Body of pancreas (tissue), 4 donors: Measurements from ENCODE around the gene HNRNPM. TPM values are rescaled to one million over a fixed set of nuclear protein-coding genes. Genes with fewer than 3 reads are reported as not detected.
"Not testable (repeated sequence)": the region's sequence is repeated elsewhere in the genome, so short reads cannot be mapped to it uniquely, and the experiment has no call there.

ENCODE experiments used
- ATAC-seq: fragments of 150-250 bp; one replicate; pipeline ENCODE4 v1.9.1; 2016
- DNase-seq, 4 donors: peaks; one replicate each; pipeline ENCODE4 v3.0.0-alpha.2; 2019
- H3K27ac ChIP-seq, 4 donors: fragments of 200-600 bp; sonication (generic); 1 replicate in 3 of 4; 2 replicates in 1 of 4; pipeline versions ENCODE4 v1.5.1 to v1.6.1; 2016 to 2019; ENCODE audit warnings: mild to moderate bottlenecking in 1 of 4, mixed read lengths in 1 of 4, moderate library complexity in 1 of 4
- H3K27me3 ChIP-seq, 2 donors: fragments of 200-600 bp; sonication (generic); one replicate each; pipeline ENCODE4 v1.6.0; 2016; ENCODE audit warnings: mild to moderate bottlenecking in 1 of 2
- H3K36me3 ChIP-seq, 2 donors: fragments of 200-600 bp; sonication (generic); replicated peaks in 1 of 2; 2 replicates each; pipeline ENCODE4 v1.5.1; 2016; ENCODE audit warnings: low read depth in 2 of 2; ENCODE audit not compliant: insufficient read depth in 1 of 2
- H3K4me1 ChIP-seq: fragments of 200-600 bp; sonication (generic); one replicate; pipeline ENCODE4 v1.6.0; 2016
- H3K4me3 ChIP-seq, 2 donors: fragments of 200-600 bp; sonication (generic); 1 replicate in 1 of 2; 2 replicates in 1 of 2; pipeline ENCODE4 v1.5.1; 2016 to 2019
- H3K9me3 ChIP-seq, 3 donors: fragments of 200-600 bp; sonication (generic); 1 replicate in 2 of 3; 2 replicates in 1 of 3; pipeline ENCODE4 v1.5.1; 2016
- POLR2A ChIP-seq, 3 donors: fragments of 450-650 bp; IDR thresholded peaks; one replicate each; pipeline ENCODE4 v1.6.1; 2016; ENCODE audit warnings: antibody characterized with exemption in 3 of 3, mild to moderate bottlenecking in 2 of 3
- WGBS, 2 donors: methylation state at CpG; one replicate each; pipeline ENCODE4 v1.1.5; 2017; 5-methylcytosine and 5-hydroxymethylcytosine counted together
- intact Hi-C: fragments of 100-400 bp; cut with DNase I; formaldehyde crosslinking; loops from one replicate; pipeline ENCODE4 v1.15.1; 2023
- total RNA-seq, 2 donors: library from RNA; depleted of rRNA; stranded (reverse); fragments of >200 nt; gene quantifications; one replicate each; pipeline ENCODE4 v1.1.0, GENCODE V29; 2016
- TF ChIP-seq, protein P1 (sequence below), 7 experiments: fragments of 450-650 bp in 4 of 7; fragments of 200-600 bp in 3 of 7; sonication (generic) in 3 of 7; IDR thresholded peaks; one replicate each; pipeline ENCODE4 v1.5.1; 2016 to 2019; ENCODE audit warnings: antibody characterized with exemption in 7 of 7

HNRNPM gene
- total RNA-seq, 2 donors from 2014 or later, result 64.9 to 146 TPM

- no peak overlapping the region for H3K27ac ChIP-seq
Observed at GRCh38 chr19:8430650-8431049, 14.1 kb upstream of the HNRNPM start.

DNA sequence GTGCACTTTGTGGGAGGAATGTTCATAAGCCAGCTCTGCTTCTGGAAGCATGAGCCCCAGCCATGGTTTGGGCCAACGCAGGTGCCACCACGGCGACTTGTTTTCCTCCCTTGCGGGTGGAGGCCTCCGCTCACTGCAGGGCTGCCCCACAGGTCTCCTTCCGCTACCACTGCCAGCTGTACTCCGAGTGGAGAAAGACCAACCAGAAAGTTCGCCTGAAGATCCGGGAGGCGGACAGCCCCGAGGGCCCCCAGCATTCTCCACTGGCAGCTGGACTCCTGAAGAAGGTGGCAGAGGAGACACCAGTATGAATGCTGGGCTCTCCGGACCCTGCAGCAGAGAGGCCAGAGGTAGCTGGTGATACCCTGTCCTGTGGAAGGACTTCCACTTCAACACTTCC lies 6.5 kb upstream of the HNRNPM start:
- DNase-seq, result no peak
- Histone ChIP-seq H3K9me3 (no peaks in the 10 kb centered on the region), H3K4me1 (peaks cover 12% of the 10 kb centered on the region), H3K4me3 (no peak overlapping the region), H3K36me3 (no peaks in the 10 kb centered on the region), H3K27me3 (no peaks in the 10 kb centered on the region), H3K27ac (no peak overlapping the region)
- intact Hi-C loops, result no loop called here
- TF ChIP-seq, protein P1, sequence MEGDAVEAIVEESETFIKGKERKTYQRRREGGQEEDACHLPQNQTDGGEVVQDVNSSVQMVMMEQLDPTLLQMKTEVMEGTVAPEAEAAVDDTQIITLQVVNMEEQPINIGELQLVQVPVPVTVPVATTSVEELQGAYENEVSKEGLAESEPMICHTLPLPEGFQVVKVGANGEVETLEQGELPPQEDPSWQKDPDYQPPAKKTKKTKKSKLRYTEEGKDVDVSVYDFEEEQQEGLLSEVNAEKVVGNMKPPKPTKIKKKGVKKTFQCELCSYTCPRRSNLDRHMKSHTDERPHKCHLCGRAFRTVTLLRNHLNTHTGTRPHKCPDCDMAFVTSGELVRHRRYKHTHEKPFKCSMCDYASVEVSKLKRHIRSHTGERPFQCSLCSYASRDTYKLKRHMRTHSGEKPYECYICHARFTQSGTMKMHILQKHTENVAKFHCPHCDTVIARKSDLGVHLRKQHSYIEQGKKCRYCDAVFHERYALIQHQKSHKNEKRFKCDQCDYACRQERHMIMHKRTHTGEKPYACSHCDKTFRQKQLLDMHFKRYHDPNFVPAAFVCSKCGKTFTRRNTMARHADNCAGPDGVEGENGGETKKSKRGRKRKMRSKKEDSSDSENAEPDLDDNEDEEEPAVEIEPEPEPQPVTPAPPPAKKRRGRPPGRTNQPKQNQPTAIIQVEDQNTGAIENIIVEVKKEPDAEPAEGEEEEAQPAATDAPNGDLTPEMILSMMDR (IDR thresholded peaks at IDR 0.05), result no peak
- no peak for TF ChIP-seq POLR2A (IDR thresholded peaks at IDR 0.05)
- no peak for ATAC-seq
- 94 to 95% methylated on average over 6 to 12 of the region's 12 CpGs for WGBS, 2 donors

More at GRCh38 chr19:8430650-8431049, 14.1 kb upstream of the HNRNPM start:
- Histone ChIP-seq H3K4me3 (no peak overlapping the region), H3K9me3 (no peaks in the 10 kb centered on the region), H3K36me3 (no peaks in the 10 kb centered on the region), H3K27me3 (no peaks in the 10 kb centered on the region), H3K4me1 (peaks cover 12% of the 10 kb centered on the region)
- TF ChIP-seq POLR2A (IDR thresholded peaks at IDR 0.05), result no peak
- TF ChIP-seq, protein P1 (IDR thresholded peaks at IDR 0.05), result no peak
- WGBS, 2 donors, result 96 to 100% methylated on average over 1 to 19 of the region's 20 CpGs
- DNase-seq (no peak), ATAC-seq (no peak)
- intact Hi-C loops, result no loop called here

GRCh38 chr19:8441725-8442544 lies 2.8 kb upstream of the HNRNPM start:
- Histone ChIP-seq H3K4me1 (peaks cover 11% of the 10 kb centered on the region), H3K4me3 (no peak overlapping the region), H3K9me3 (no peaks in the 10 kb centered on the region), H3K36me3 (no peaks in the 10 kb centered on the region), H3K27ac (no peak overlapping the region), H3K27me3 (no peaks in the 10 kb centered on the region)
- WGBS, 2 donors, result 86 to 88% methylated on average over 5 to 6 of the region's 6 CpGs
- TF ChIP-seq, protein P1 (IDR thresholded peaks at IDR 0.05), result no peak
- TF ChIP-seq POLR2A (IDR thresholded peaks at IDR 0.05), result no peak
- intact Hi-C loops, result no loop called here
- ATAC-seq (no peak), DNase-seq (no peak)

GRCh38 chr19:8444140-8444676 lies 567 bp upstream of the HNRNPM start:
- DNase-seq, H3K9me3 ChIP-seq, intact Hi-C loops, ATAC-seq, H3K36me3 ChIP-seq, H3K27me3 ChIP-seq: not testable (repeated sequence)
- peak overlapping the region; percentile 65 to 95 (median 87) for H3K27ac ChIP-seq
- 19 to 22% methylated on average over 32 of the region's 32 CpGs for WGBS, 2 donors
- peaks cover 30% of the 10 kb centered on the region for H3K4me1 ChIP-seq
- H3K4me3 ChIP-seq, result peak overlapping the region; percentile 27 to 91

GRCh38 chr19:8445488-8446001 lies 770 bp downstream of the HNRNPM start:
- peaks cover 39% of the 10 kb centered on the region for H3K4me1 ChIP-seq
- peak overlapping the region; percentile 79 to 91 for H3K4me3 ChIP-seq
- H3K9me3 ChIP-seq, result no peaks in the 10 kb centered on the region
- TF ChIP-seq, protein P1 (IDR thresholded peaks at IDR 0.05), result no peak
- no peak for TF ChIP-seq POLR2A (IDR thresholded peaks at IDR 0.05)
- peak; percentile 38 for ATAC-seq
- H3K36me3 ChIP-seq, result no peaks in the 10 kb centered on the region
- H3K27me3 ChIP-seq, result no peaks in the 10 kb centered on the region
- intact Hi-C loops, result no loop called here
- H3K27ac ChIP-seq, result peak overlapping the region; percentile 86 to 95 (median 88)
- peak; percentile 56 to 69 (median 64) for DNase-seq
- 0% methylated on average over 19 to 23 of the region's 45 CpGs for WGBS, 2 donors
